ENCODE results near the gene KLHDC2.

GRCh38 chr14:49816844-49817243 lies 48.9 kb downstream of the KLHDC2 start:
- TF ChIP-seq ZNF302 (CRISPR knock-in tag; IDR thresholded peaks at IDR 0.05) = no peak
- TF ChIP-seq CTCF (IDR thresholded peaks at IDR 0.05) = no peak
- TF ChIP-seq REST (IDR thresholded peaks at IDR 0.05) = no peak
- no peak for TF ChIP-seq MYC (IDR thresholded peaks at IDR 0.05; ENCODE audit: borderline replicate concordance, low read length)
- no peak for TF ChIP-seq MAZ (IDR thresholded peaks at IDR 0.05; ENCODE audit: borderline replicate concordance, low read depth, low read length)

All from A549 (cell line).